ENCODE measurements around the gene MAPK9. TPM values are rescaled to one million over a fixed set of nuclear protein-coding genes. Genes with fewer than 3 reads are reported as not detected.

The MAPK9 gene
- total RNA-seq, 1 donor from 2014 or later = 34.4 TPM

- Mint-ChIP-seq H3K27ac (no peak overlapping the region), H3K9me3 (no peaks in the 10 kb centered on the region), H3K27me3 (no peaks in the 10 kb centered on the region), H3K4me1 (ENCODE audit: unreplicated experiment) (no peaks in the 10 kb centered on the region), H3K36me3 (no peaks in the 10 kb centered on the region), H3K4me3 (no peak overlapping the region)
- peak; percentile 69 for TF ChIP-seq CTCF (conservative IDR thresholded peaks at IDR 0.05)
- no peak for DNase-seq (ENCODE audit: extremely low spot score, unreplicated experiment)
Observed at GRCh38 chr5:180201051-180201987, 90.6 kb downstream of the MAPK9 start.

- no peaks in the 10 kb centered on the region for H3K4me1 Mint-ChIP-seq (ENCODE audit: unreplicated experiment)
- no peaks in the 10 kb centered on the region for H3K36me3 Mint-ChIP-seq
- H3K27me3 Mint-ChIP-seq = no peaks in the 10 kb centered on the region
- DNase-seq (ENCODE audit: extremely low spot score, unreplicated experiment) = no peak
- H3K9me3 Mint-ChIP-seq = no peaks in the 10 kb centered on the region
- H3K4me3 Mint-ChIP-seq = no peak overlapping the region
- H3K27ac Mint-ChIP-seq = no peak overlapping the region
- no peak for TF ChIP-seq CTCF (conservative IDR thresholded peaks at IDR 0.05)
Observed at GRCh38 chr5:180199390-180199789, 92.5 kb downstream of the MAPK9 start.

- DNase-seq (ENCODE audit: extremely low spot score, unreplicated experiment) = no peak
- Mint-ChIP-seq H3K36me3 (no peaks in the 10 kb centered on the region), H3K4me1 (ENCODE audit: unreplicated experiment) (no peaks in the 10 kb centered on the region), H3K27ac (no peak overlapping the region), H3K9me3 (no peaks in the 10 kb centered on the region), H3K27me3 (no peaks in the 10 kb centered on the region), H3K4me3 (no peak overlapping the region)
- no peak for TF ChIP-seq CTCF (conservative IDR thresholded peaks at IDR 0.05)
Observed at GRCh38 chr5:180198208-180198607, 93.7 kb downstream of the MAPK9 start.

- Mint-ChIP-seq H3K9me3 (peaks cover 1% of the 10 kb centered on the region), H3K4me3 (no peak overlapping the region), H3K27me3 (no peaks in the 10 kb centered on the region), H3K27ac (no peak overlapping the region), H3K4me1 (ENCODE audit: unreplicated experiment) (no peaks in the 10 kb centered on the region), H3K36me3 (no peaks in the 10 kb centered on the region)
- no peak for DNase-seq (ENCODE audit: extremely low spot score, unreplicated experiment)
- TF ChIP-seq CTCF (conservative IDR thresholded peaks at IDR 0.05) = no peak
Observed at GRCh38 chr5:180197016-180197702, 94.7 kb downstream of the MAPK9 start.

GRCh38 chr5:180194410-180195345 is 97.2 kb downstream of the MAPK9 start:
- no peak for TF ChIP-seq CTCF (conservative IDR thresholded peaks at IDR 0.05)
- Mint-ChIP-seq H3K4me1 (ENCODE audit: unreplicated experiment) (no peaks in the 10 kb centered on the region), H3K27me3 (no peaks in the 10 kb centered on the region), H3K4me3 (no peak overlapping the region), H3K9me3 (peaks cover 6% of the 10 kb centered on the region), H3K36me3 (no peaks in the 10 kb centered on the region), H3K27ac (no peak overlapping the region)
- DNase-seq (ENCODE audit: extremely low spot score, unreplicated experiment) = no peak

All from type B pancreatic cell (in vitro differentiated cells).